ENCODE measurements around the gene NF2. TPM values are rescaled to one million over a fixed set of nuclear protein-coding genes. Genes with fewer than 3 reads are reported as not detected.
"Not testable (repeated sequence)": the region's sequence is repeated elsewhere in the genome, so short reads cannot be mapped to it uniquely, and the experiment has no call there.

The NF2 gene
- total RNA-seq, 4 donors from 2014 or later = 14.6 to 60.1 (median 34.7) TPM

GRCh38 chr22:29563652-29564460 lies 39.6 kb upstream of the NF2 start:
- no peak for DNase-seq
- no peaks in the 10 kb centered on the region for H3K9me3 ChIP-seq
- WGBS, 2 donors (ENCODE audit: low coverage in 1 of 2) = 80 to 89% methylated on average over 2 to 6 of the region's 6 CpGs
- H3K4me1 ChIP-seq = no peaks in the 10 kb centered on the region
- no peak overlapping the region for H3K27ac ChIP-seq
- intact Hi-C loops (cut with DNase I; ENCODE audit: low total_unique reads) (loop anchor here (5.0 kb wide), 1 partner anchor 567 kb away; no protein-coding TSS in a partner anchor), in situ Hi-C loops (cut with MboI; ENCODE audit: low pct_ligation_motif_present in 1 of 4, low pct_unique_long_range_greater_than_20kb in 1 of 4, low sequenced_read_pairs in 3 of 4) (no loop called here)
- TF ChIP-seq POLR2A (IDR thresholded peaks at IDR 0.05) (no peak), EP300 (IDR thresholded peaks at IDR 0.05; ENCODE audit: low read depth) (no peak), CTCF (IDR thresholded peaks at IDR 0.05) (no peak), POLR2AphosphoS5 (IDR thresholded peaks at IDR 0.05) (no peak)
- H3K36me3 ChIP-seq = peaks cover 0 to 1% (median 0%) of the 10 kb centered on the region in 4 donors
- H3K4me3 ChIP-seq = no peak overlapping the region
- H3K27me3 ChIP-seq = no peaks in the 10 kb centered on the region

GRCh38 chr22:29566513-29566912 lies 36.9 kb upstream of the NF2 start:
- H3K27ac ChIP-seq; intact Hi-C loops (cut with DNase I; ENCODE audit: low total_unique reads); H3K36me3 ChIP-seq; DNase-seq; H3K4me3 ChIP-seq; H3K9me3 ChIP-seq; H3K4me1 ChIP-seq; H3K27me3 ChIP-seq; in situ Hi-C loops (cut with MboI; ENCODE audit: low pct_ligation_motif_present in 1 of 4, low pct_unique_long_range_greater_than_20kb in 1 of 4, low sequenced_read_pairs in 3 of 4): not testable (repeated sequence)
- 86 to 97% methylated on average over 4 to 7 of the region's 7 CpGs for WGBS, 2 donors (ENCODE audit: low coverage in 1 of 2)

GRCh38 chr22:29567338-29567737 lies 36.1 kb upstream of the NF2 start:
- Histone ChIP-seq H3K27me3 (no peaks in the 10 kb centered on the region), H3K4me3 (no peak overlapping the region), H3K36me3 (peaks cover 0 to 5% (median 2%) of the 10 kb centered on the region in 4 donors), H3K4me1 (no peaks in the 10 kb centered on the region), H3K27ac (no peak overlapping the region), H3K9me3 (no peaks in the 10 kb centered on the region)
- WGBS, 2 donors (ENCODE audit: low coverage in 1 of 2) = 80 to 83% methylated on average over 4 to 7 of the region's 7 CpGs
- intact Hi-C loops (cut with DNase I; ENCODE audit: low total_unique reads) = no loop called here
- in situ Hi-C loops (cut with MboI; ENCODE audit: low pct_ligation_motif_present in 1 of 4, low pct_unique_long_range_greater_than_20kb in 1 of 4, low sequenced_read_pairs in 3 of 4) = no loop called here
- DNase-seq = no peak
- TF ChIP-seq EP300 (IDR thresholded peaks at IDR 0.05; ENCODE audit: low read depth) = no peak
- no peak for TF ChIP-seq POLR2A (IDR thresholded peaks at IDR 0.05)
- TF ChIP-seq POLR2AphosphoS5 (IDR thresholded peaks at IDR 0.05) = no peak
- no peak for TF ChIP-seq CTCF (IDR thresholded peaks at IDR 0.05)

- WGBS, 2 donors (ENCODE audit: low coverage in 1 of 2) = 88% methylated on average over 7 of the region's 7 CpGs; no CpG with 5 or more reads in 1 of the 2 donors
- H3K9me3 ChIP-seq = no peaks in the 10 kb centered on the region
- H3K4me1 ChIP-seq = no peaks in the 10 kb centered on the region
- no peak overlapping the region for H3K27ac ChIP-seq
- intact Hi-C loops (cut with DNase I; ENCODE audit: low total_unique reads) = no loop called here
- H3K4me3 ChIP-seq = no peak overlapping the region
- peaks cover 0 to 5% (median 2%) of the 10 kb centered on the region in 4 donors for H3K36me3 ChIP-seq
- no peaks in the 10 kb centered on the region for H3K27me3 ChIP-seq
- DNase-seq = no peak
- TF ChIP-seq POLR2A (IDR thresholded peaks at IDR 0.05) (no peak), EP300 (IDR thresholded peaks at IDR 0.05; ENCODE audit: low read depth) (no peak), CTCF (IDR thresholded peaks at IDR 0.05) (no peak), POLR2AphosphoS5 (IDR thresholded peaks at IDR 0.05) (no peak)
- in situ Hi-C loops (cut with MboI; ENCODE audit: low pct_ligation_motif_present in 1 of 4, low pct_unique_long_range_greater_than_20kb in 1 of 4, low sequenced_read_pairs in 3 of 4) = no loop called here
Observed at GRCh38 chr22:29569011-29569678, 34.3 kb upstream of the NF2 start.

All from transverse colon (tissue), 4 donors.